ENCODE results near the gene MAP7D1. TPM values are rescaled to one million over a fixed set of nuclear protein-coding genes. Genes with fewer than 3 reads are reported as not detected.

MAP7D1 gene
- total and polyA plus RNA-seq, 2 of the 13 experiments (the other 11 are each of a cell fraction or from before 2014, with no cell fraction given) = 5.6 to 7.2 TPM

- TF ChIP-seq KMT2B (CRISPR knock-in tag; IDR thresholded peaks at IDR 0.05) = no peak
- no peak for TF ChIP-seq ZNF7 (CRISPR knock-in tag; IDR thresholded peaks at IDR 0.05)
- no peak for TF ChIP-seq TIGD3 (CRISPR knock-in tag; IDR thresholded peaks at IDR 0.05; ENCODE audit: borderline replicate concordance)
- no peak for TF ChIP-seq ZNF746 (CRISPR knock-in tag; IDR thresholded peaks at IDR 0.05)
- TF ChIP-seq ZNF468 (CRISPR knock-in tag; IDR thresholded peaks at IDR 0.05) = no peak
- TF ChIP-seq ZFP82 (CRISPR knock-in tag; IDR thresholded peaks at IDR 0.05; ENCODE audit: borderline replicate concordance) = no peak
- TF ChIP-seq KLF9 (CRISPR knock-in tag; IDR thresholded peaks at IDR 0.05; ENCODE audit: low read depth) = no peak
- no peak for TF ChIP-seq BATF2 (CRISPR knock-in tag; IDR thresholded peaks at IDR 0.05)
- TF ChIP-seq RNF219 (CRISPR knock-in tag; IDR thresholded peaks at IDR 0.05) = no peak
- TF ChIP-seq MXD1 (CRISPR knock-in tag; IDR thresholded peaks at IDR 0.05) = peak; percentile 19; the same call in 1 of the 2 replicates
- no peak for TF ChIP-seq ZNF577 (CRISPR knock-in tag; IDR thresholded peaks at IDR 0.05; ENCODE audit: borderline replicate concordance, low read depth)
- no peak for TF ChIP-seq SP5 (CRISPR knock-in tag; IDR thresholded peaks at IDR 0.05; ENCODE audit: borderline replicate concordance, low read depth)
- peak; percentile 76 for TF ChIP-seq ZNF644 (CRISPR knock-in tag; IDR thresholded peaks at IDR 0.05; ENCODE audit: low read depth)
- no peak for TF ChIP-seq SETDB1 (CRISPR knock-in tag; IDR thresholded peaks at IDR 0.05; ENCODE audit: borderline replicate concordance)
- TF ChIP-seq XRCC5 (optimal IDR thresholded peaks at IDR 0.05; ENCODE audit: low read length) = peak; percentile 94
- no peak for TF ChIP-seq GPN1 (CRISPR knock-in tag; IDR thresholded peaks at IDR 0.05; ENCODE audit: borderline replicate concordance)
- TF ChIP-seq TSC22D2 (CRISPR knock-in tag; IDR thresholded peaks at IDR 0.05; ENCODE audit: borderline replicate concordance) = no peak
- TF ChIP-seq RAD51 (IDR thresholded peaks at IDR 0.05; ENCODE audit: borderline replicate concordance) = no peak
- TF ChIP-seq ZHX1 (CRISPR knock-in tag; IDR thresholded peaks at IDR 0.05; ENCODE audit: low read depth) = no peak
- peak; percentile 55; the same call in 1 of the 2 replicates for TF ChIP-seq GMEB1 (CRISPR knock-in tag; IDR thresholded peaks at IDR 0.05; ENCODE audit: borderline replicate concordance)
Observed at GRCh38 chr1:36187800-36188593, 32.0 kb downstream of the MAP7D1 start (continued).
